Osteoblast (primary cell): ENCODE data around the gene RHBDD3. TPM values are rescaled to one million over a fixed set of nuclear protein-coding genes. Genes with fewer than 3 reads are reported as not detected.
A peak's percentile ranks its signal among the peaks of the same experiment; 100 is the strongest.
"Not testable (repeated sequence)": the region's sequence is repeated elsewhere in the genome, so short reads cannot be mapped to it uniquely, and the experiment has no call there.

Experiments used
- DNase-seq: peaks from one replicate; pipeline ENCODE4 v3.0.0; 2011; ENCODE audit warnings: low spot score, mixed read lengths; ENCODE audit not compliant: insufficient read length; ENCODE audit errors: missing footprints
- H2AFZ ChIP-seq: 2 replicates; pipeline ENCODE4 v1.6.0; 2011; ENCODE audit warnings: mild to moderate bottlenecking, low read length
- H3K27ac ChIP-seq: 2 replicates; pipeline ENCODE4 v1.5.1; 2011; ENCODE audit warnings: mild to moderate bottlenecking, low read depth, low read length, moderate library complexity
- H3K27me3 ChIP-seq: 2 replicates; pipeline ENCODE4 v1.6.0; 2012; ENCODE audit warnings: mild to moderate bottlenecking, control low read depth, inconsistent platforms, low read length, moderate library complexity; ENCODE audit not compliant: insufficient read depth
- H3K36me3 ChIP-seq: 2 replicates; pipeline ENCODE4 v1.5.1; 2011; ENCODE audit warnings: mild to moderate bottlenecking, low read length, control low read depth, moderate library complexity; ENCODE audit not compliant: insufficient read depth
- H3K4me1 ChIP-seq: 2 replicates; pipeline ENCODE4 v1.5.1; 2011; ENCODE audit warnings: mild to moderate bottlenecking, low read length, control low read depth, moderate library complexity; ENCODE audit not compliant: insufficient read depth
- H3K4me2 ChIP-seq: 2 replicates; pipeline ENCODE4 v1.6.0; 2011; ENCODE audit warnings: mild to moderate bottlenecking, low read length; ENCODE audit not compliant: insufficient read depth
- H3K4me3 ChIP-seq: fragments of 200-600 bp; sonication (generic); 3 replicates; pipeline ENCODE4 v1.5.1; 2012; ENCODE audit warnings: mild to moderate bottlenecking, low read length, inconsistent platforms; ENCODE audit not compliant: insufficient read depth
- H3K79me2 ChIP-seq: 2 replicates; pipeline ENCODE4 v1.6.0; 2012; ENCODE audit warnings: mild to moderate bottlenecking, low read length, control low read depth, inconsistent platforms; ENCODE audit not compliant: insufficient read depth
- H3K9me3 ChIP-seq: 2 replicates; pipeline ENCODE4 v1.5.1; 2011; ENCODE audit warnings: low read depth, low read length, control low read depth
- H4K20me1 ChIP-seq: 2 replicates; pipeline ENCODE4 v1.6.0; 2012; ENCODE audit warnings: mild to moderate bottlenecking, low read length, control low read depth; ENCODE audit not compliant: insufficient read depth
- total RNA-seq: library from RNA; depleted of rRNA; stranded (reverse); fragments of >200 nt; gene quantifications from 2 replicates; pipeline ENCODE4 v1.2.3, GENCODE V29; 2012
- TF ChIP-seq, protein P1 (sequence below): IDR thresholded peaks from 2 replicates; pipeline ENCODE4 v1.5.1; 2011; ENCODE audit warnings: mild to moderate bottlenecking, low read depth, low read length, moderate library complexity; ENCODE audit errors: extremely low read depth

RHBDD3 gene
- total RNA-seq, 1 donor = 25.0 TPM

DNA sequence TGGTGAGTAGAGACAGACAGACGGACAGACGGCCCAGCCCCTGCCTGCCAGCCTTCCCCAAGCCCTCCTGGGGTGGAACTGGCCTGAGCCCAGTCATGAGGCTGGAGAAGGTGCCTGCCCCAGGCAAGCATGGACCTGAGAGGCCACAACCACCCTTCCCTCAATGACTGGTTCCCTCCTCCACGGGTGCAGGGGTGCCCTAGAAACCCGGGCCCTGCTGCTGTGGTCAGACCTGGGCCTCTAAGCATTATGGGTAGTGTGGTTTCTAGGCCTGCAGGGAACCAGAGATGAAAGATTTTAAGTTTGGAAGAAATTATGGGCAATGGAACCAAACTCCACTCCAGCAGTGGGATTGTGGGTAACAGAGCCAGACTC lies 13.5 kb downstream of the RHBDD3 start:
- Histone ChIP-seq H3K27ac (no peak overlapping the region), H3K9me3 (no peaks in the 10 kb centered on the region), H2AFZ (no peak overlapping the region), H3K79me2 (no peaks in the 10 kb centered on the region), H3K36me3 (no peaks in the 10 kb centered on the region), H4K20me1 (no peaks in the 10 kb centered on the region), H3K27me3 (no peaks in the 10 kb centered on the region), H3K4me1 (no peaks in the 10 kb centered on the region), H3K4me3 (no peak overlapping the region), H3K4me2 (no peak overlapping the region)
- DNase-seq = peak; percentile 29
- TF ChIP-seq, protein P1, sequence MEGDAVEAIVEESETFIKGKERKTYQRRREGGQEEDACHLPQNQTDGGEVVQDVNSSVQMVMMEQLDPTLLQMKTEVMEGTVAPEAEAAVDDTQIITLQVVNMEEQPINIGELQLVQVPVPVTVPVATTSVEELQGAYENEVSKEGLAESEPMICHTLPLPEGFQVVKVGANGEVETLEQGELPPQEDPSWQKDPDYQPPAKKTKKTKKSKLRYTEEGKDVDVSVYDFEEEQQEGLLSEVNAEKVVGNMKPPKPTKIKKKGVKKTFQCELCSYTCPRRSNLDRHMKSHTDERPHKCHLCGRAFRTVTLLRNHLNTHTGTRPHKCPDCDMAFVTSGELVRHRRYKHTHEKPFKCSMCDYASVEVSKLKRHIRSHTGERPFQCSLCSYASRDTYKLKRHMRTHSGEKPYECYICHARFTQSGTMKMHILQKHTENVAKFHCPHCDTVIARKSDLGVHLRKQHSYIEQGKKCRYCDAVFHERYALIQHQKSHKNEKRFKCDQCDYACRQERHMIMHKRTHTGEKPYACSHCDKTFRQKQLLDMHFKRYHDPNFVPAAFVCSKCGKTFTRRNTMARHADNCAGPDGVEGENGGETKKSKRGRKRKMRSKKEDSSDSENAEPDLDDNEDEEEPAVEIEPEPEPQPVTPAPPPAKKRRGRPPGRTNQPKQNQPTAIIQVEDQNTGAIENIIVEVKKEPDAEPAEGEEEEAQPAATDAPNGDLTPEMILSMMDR = no peak

DNA sequence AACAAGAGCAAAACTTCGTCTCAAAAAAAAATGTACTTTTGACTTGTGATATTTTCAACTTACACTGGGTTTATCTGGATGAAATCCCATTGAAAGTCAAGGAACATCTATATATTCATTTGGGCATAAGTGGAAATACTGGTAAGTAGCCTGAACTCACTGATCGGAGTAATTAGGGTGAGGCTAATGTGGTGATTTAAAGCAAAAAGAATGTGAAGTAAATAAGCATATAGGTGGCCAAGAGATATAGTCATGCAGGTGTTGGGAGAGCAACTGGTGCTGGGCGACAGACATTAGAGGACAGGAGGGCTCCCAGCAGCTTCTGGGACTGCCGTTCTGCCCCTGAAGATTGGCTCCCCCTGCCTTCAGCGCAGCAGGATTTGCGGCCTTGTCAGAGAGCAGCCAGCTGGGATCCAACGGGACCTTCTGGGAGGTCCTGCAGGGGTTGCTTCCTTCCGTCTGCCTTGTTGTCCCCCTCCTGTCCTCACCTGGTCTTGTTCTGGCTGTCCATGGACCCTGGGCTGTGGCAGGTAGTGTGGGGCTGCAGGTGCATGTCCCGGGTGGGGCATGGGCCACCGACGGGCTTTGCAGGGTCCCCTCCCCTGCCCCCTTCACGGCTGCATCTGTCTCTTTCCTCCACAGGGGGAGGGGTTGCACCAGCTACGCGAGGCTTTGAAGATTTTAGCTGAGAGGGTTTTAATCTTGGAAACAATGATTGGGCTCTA lies 14.1 kb downstream of the RHBDD3 start:
- peak; percentile 32 for DNase-seq
- no peak overlapping the region for H3K27ac ChIP-seq
- H3K79me2 ChIP-seq = no peaks in the 10 kb centered on the region

DNA sequence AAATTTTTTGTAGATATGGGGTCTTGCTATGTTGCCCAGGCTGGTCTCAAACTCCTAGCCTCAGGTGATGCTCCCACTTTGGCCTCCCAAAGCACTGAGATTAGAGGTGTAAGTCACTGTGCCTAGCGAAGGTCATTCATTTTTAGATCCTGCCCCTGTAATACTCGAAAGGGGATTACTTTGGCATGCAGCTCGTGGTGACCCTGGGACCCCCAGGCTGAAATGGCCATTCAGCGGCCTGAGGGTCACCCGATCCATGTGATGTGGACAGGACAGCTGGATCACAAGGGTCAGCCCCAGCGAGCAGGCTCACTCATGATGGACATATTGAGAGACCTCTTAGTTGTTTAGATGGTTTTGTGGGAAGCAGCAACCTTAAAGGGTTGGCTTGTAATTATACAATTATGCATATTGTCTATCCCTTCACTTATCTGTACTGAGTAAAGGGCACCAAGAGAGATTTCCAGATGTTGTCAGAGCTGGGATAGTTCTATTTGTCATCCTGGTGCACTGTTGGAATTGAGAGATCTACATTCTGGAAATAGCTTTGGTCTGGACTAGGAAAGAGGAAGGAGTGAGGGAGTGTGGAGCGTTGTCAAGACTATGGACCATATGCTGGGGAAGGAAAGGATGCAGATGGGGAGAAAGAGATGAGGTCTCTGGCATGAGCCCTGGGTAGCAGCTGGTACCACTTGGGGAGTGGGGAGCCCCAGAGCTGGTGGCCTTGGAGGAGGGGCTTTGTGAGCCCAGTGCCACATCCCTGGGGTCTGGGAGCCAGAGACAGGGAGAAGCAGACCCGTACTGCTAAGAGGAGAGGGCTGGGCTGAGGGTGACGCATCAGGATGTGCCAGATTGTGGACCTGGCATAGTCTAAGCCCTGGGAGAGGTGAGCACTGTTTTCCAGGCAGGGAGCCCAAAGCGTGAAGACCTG lies 15.5 kb downstream of the RHBDD3 start:
- Histone ChIP-seq H3K9me3 (no peaks in the 10 kb centered on the region), H3K4me1 (no peaks in the 10 kb centered on the region), H3K4me2 (no peak overlapping the region), H3K4me3 (no peak overlapping the region), H4K20me1 (no peaks in the 10 kb centered on the region), H3K36me3 (no peaks in the 10 kb centered on the region), H3K79me2 (no peaks in the 10 kb centered on the region), H2AFZ (no peak overlapping the region), H3K27me3 (no peaks in the 10 kb centered on the region), H3K27ac (no peak overlapping the region)
- TF ChIP-seq, protein P1 = no peak
- peak; percentile 75 for DNase-seq

More for the DNA sequence above, 14.1 kb downstream of the RHBDD3 start:
- Histone ChIP-seq H3K4me3 (no peak overlapping the region), H3K27me3 (no peaks in the 10 kb centered on the region), H2AFZ (no peak overlapping the region), H3K36me3 (no peaks in the 10 kb centered on the region), H3K4me1 (no peaks in the 10 kb centered on the region), H4K20me1 (no peaks in the 10 kb centered on the region), H3K4me2 (no peak overlapping the region), H3K9me3 (no peaks in the 10 kb centered on the region)
- TF ChIP-seq, protein P1 = no peak

DNA sequence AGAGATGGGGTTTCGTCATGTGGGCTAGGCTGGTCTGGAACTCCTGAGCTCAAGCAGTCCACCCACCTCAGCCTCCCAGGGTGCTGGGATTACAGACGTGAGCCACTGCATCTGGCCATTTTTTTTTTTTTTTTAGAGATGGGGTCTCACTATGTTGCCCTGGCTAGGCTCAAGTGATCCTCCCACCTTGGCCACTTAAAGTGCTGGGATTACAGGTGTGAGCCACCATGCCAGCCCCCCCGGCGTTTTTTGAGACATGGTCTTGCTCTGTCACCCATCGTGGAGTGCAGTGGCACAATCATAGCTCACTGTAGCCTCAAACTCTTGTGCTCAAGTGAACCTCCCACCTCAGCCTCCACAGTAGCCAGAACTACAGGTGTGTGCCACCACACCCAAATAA lies 16.5 kb downstream of the RHBDD3 start:
- TF ChIP-seq, protein P1 = no peak
- Histone ChIP-seq H3K36me3 (no peaks in the 10 kb centered on the region), H2AFZ (no peak overlapping the region), H3K27ac (no peak overlapping the region), H3K4me1 (no peaks in the 10 kb centered on the region), H3K4me3 (no peak overlapping the region), H3K9me3 (no peaks in the 10 kb centered on the region), H4K20me1 (no peaks in the 10 kb centered on the region), H3K79me2 (no peaks in the 10 kb centered on the region), H3K27me3 (no peaks in the 10 kb centered on the region), H3K4me2 (no peak overlapping the region)
- no peak for DNase-seq

DNA sequence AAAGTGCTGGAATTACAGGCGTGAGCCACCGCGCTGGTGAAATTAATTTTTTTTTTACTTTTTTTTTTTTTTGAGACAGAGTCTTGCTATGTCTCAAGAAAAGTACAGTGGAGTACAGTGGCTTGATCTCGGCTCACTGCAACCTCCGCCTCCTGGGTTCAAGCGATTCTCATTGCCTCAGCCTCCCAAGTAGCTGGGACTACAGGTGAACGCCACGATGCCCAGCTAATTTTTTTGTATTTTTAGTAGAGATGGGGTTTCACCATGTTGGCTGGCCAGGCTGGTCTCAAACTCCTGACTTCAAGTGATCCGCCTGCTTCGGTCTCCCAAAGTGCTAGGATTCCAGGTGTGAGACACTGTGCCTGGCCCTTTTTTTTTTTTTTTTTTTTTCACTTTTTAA lies 19.9 kb downstream of the RHBDD3 start:
- not testable (repeated sequence) for H3K4me3 ChIP-seq, H3K36me3 ChIP-seq, H3K27me3 ChIP-seq, H4K20me1 ChIP-seq, H2AFZ ChIP-seq, H3K4me1 ChIP-seq, H3K27ac ChIP-seq, H3K4me2 ChIP-seq, H3K79me2 ChIP-seq, DNase-seq, H3K9me3 ChIP-seq
